Colonic mucosa (tissue), 4 donors: Measurements from ENCODE around the gene STX16. TPM values are rescaled to one million over a fixed set of nuclear protein-coding genes. Genes with fewer than 3 reads are reported as not detected.

Source experiments
- DNase-seq: peaks from one replicate; pipeline ENCODE4 v3.0.0-alpha.2; 2020
- H3K27ac ChIP-seq: fragments of 200-600 bp; one replicate; pipeline ENCODE4 v1.8.0; 2021
- H3K27me3 ChIP-seq: fragments of 200-600 bp; one replicate; pipeline ENCODE4 v1.8.0; 2021
- H3K36me3 ChIP-seq: fragments of 200-600 bp; one replicate; pipeline ENCODE4 v1.8.0; 2021
- H3K4me1 ChIP-seq: fragments of 200-600 bp; one replicate; pipeline ENCODE4 v1.8.0; 2021; ENCODE audit warnings: mild to moderate bottlenecking
- H3K4me3 ChIP-seq: fragments of 200-600 bp; one replicate; pipeline ENCODE4 v1.8.0; 2021
- H3K9ac ChIP-seq, 2 donors: one replicate each; pipeline ENCODE4 v1.7.0; 2013; ENCODE audit warnings: control low read depth in 2 of 2, low read depth in 2 of 2, low read length in 2 of 2
- H3K9me3 ChIP-seq: fragments of 200-600 bp; one replicate; pipeline ENCODE4 v1.8.0; 2021
- intact Hi-C: fragments of 100-400 bp; cut with DNase I; formaldehyde crosslinking; loops from one replicate; pipeline ENCODE4 v1.14.1; 2022
- total RNA-seq, 2 donors: library from RNA; stranded (reverse); fragmentation: NEBNext Ultra II Directional in 1 of 2; extraction: Animal tissue kit (Norgen Biotek cat#: 25700) in 1 of 2; gene quantifications; one replicate each; pipeline ENCODE4 v1.2.1, GENCODE V29; 2021
- TF ChIP-seq, protein P1 (sequence below): fragments of 200-600 bp; IDR thresholded peaks from one replicate; pipeline ENCODE4 v1.8.0; 2022; ENCODE audit warnings: antibody characterized with exemption, mild to moderate bottlenecking
- donor health status: healthy.
- donor health status: DM: no; HTN: no; CAD: no.
- donor health status: DM: no; HTN: no; CAD: no.

The STX16 gene, protein sequence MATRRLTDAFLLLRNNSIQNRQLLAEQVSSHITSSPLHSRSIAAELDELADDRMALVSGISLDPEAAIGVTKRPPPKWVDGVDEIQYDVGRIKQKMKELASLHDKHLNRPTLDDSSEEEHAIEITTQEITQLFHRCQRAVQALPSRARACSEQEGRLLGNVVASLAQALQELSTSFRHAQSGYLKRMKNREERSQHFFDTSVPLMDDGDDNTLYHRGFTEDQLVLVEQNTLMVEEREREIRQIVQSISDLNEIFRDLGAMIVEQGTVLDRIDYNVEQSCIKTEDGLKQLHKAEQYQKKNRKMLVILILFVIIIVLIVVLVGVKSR
- total RNA-seq = 10 to 100 TPM; 36.3 to 38.3 TPM

DNA sequence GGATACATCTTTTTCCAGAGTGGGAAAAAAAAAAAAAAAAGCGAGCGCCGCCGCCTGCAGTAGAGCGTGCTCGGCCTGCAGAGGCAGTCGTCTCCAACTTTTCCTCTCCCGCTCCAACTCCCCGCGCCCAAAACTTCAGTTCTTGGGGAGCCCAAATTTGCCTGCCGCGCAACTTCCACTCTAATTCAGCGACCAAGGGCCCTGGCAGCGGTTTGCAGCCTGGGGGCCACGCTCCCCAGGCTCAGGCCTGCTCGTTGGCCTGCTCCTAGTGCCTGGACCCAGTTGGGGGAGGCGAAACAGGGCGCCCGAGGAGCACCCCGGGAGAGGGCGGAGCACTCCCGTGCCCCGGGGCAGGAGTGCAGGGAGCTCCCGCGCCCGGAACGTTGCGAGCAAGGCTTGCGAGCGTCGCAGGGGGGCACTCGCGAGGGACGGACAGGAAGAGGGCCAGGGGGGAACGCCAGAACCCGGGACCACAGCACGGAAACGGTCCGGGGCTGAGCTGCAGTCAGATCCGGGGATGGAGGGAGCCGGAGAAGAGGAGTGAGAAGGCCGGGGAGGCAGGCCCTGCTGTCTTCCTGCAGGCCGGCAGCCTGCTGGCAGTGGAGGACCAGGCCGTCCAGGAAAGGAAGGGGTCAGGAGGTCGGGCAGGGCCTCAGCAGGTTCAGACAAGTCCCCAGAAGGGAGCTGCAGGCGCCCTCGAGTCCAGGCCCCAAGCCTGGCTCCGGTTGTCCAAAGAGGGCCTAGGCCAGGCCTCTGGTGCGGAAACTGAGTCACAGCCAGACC is at the start of gene STX16:
TSS of gene STX16 (plus strand) at position 508 of the 783 bp plus-strand sequence. CDS start 724 bp downstream, outside the sequence.
- H3K4me1 ChIP-seq = peaks cover 8% of the 10 kb centered on the region
- H3K36me3 ChIP-seq = no peaks in the 10 kb centered on the region
- no peaks in the 10 kb centered on the region for H3K9me3 ChIP-seq
- peak within 1 kb of the TSS; percentile 98 for H3K4me3 ChIP-seq
- no peaks in the 10 kb centered on the region for H3K27me3 ChIP-seq
- intact Hi-C loops = no loop called here
- DNase-seq = peak; percentile 93
- TF ChIP-seq, protein P1, sequence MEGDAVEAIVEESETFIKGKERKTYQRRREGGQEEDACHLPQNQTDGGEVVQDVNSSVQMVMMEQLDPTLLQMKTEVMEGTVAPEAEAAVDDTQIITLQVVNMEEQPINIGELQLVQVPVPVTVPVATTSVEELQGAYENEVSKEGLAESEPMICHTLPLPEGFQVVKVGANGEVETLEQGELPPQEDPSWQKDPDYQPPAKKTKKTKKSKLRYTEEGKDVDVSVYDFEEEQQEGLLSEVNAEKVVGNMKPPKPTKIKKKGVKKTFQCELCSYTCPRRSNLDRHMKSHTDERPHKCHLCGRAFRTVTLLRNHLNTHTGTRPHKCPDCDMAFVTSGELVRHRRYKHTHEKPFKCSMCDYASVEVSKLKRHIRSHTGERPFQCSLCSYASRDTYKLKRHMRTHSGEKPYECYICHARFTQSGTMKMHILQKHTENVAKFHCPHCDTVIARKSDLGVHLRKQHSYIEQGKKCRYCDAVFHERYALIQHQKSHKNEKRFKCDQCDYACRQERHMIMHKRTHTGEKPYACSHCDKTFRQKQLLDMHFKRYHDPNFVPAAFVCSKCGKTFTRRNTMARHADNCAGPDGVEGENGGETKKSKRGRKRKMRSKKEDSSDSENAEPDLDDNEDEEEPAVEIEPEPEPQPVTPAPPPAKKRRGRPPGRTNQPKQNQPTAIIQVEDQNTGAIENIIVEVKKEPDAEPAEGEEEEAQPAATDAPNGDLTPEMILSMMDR = peak; percentile 58
- peak within 1 kb of the TSS; percentile 85 to 100 for H3K9ac ChIP-seq
- peak within 1 kb of the TSS; percentile 98 for H3K27ac ChIP-seq

DNA sequence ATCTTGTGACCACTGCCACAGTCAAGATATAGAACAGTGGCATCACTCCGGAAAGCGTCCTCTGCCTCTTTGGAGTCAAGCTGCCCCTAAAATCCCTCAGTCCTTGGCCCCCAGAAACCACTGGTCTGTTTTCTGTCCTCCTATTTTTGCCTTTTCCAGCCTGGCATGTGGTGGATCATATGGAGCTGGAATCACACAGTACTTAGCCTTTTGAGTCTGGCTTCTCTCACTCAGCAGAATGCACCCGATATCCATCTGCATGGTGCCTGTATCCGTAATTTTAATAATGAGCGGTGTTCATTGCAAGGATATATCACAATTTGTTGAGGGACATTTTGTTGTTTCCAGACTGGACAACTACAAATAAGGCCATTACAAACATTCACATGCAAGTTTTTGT is 49.0 kb upstream of the STX16 start:
- Histone ChIP-seq H3K4me3 (no peak overlapping the region), H3K27me3 (no peaks in the 10 kb centered on the region), H3K9me3 (no peaks in the 10 kb centered on the region), H3K36me3 (no peaks in the 10 kb centered on the region), H3K9ac (no peak overlapping the region), H3K27ac (no peak overlapping the region), H3K4me1 (no peaks in the 10 kb centered on the region)
- intact Hi-C loops = no loop called here
- TF ChIP-seq, protein P1 = no peak
- DNase-seq = no peak

DNA sequence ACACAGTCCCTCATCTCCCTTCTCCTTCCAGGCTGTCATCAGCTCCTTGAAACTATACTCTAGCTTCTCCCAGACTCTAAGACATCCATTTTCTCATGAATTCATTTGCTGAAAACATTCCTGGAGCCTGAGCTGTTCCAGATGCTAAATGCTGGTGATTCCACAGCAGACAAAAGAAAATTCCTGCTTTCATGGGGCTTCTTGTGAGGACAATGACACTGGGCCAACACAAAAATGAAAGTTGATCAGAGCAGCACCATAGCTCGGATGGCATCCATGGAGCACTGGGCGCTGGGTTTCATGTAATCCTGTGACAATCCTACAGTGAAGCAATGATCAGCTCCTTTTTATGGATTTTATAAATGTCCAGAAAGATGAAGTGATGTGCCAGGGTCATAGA is 47.4 kb upstream of the STX16 start:
- no peak overlapping the region for H3K4me3 ChIP-seq
- TF ChIP-seq, protein P1 = no peak
- H3K9ac ChIP-seq = no peak overlapping the region
- no peak overlapping the region for H3K27ac ChIP-seq
- no peaks in the 10 kb centered on the region for H3K36me3 ChIP-seq
- intact Hi-C loops = no loop called here
- DNase-seq = no peak
- H3K9me3 ChIP-seq = no peaks in the 10 kb centered on the region
- no peaks in the 10 kb centered on the region for H3K4me1 ChIP-seq
- no peaks in the 10 kb centered on the region for H3K27me3 ChIP-seq

DNA sequence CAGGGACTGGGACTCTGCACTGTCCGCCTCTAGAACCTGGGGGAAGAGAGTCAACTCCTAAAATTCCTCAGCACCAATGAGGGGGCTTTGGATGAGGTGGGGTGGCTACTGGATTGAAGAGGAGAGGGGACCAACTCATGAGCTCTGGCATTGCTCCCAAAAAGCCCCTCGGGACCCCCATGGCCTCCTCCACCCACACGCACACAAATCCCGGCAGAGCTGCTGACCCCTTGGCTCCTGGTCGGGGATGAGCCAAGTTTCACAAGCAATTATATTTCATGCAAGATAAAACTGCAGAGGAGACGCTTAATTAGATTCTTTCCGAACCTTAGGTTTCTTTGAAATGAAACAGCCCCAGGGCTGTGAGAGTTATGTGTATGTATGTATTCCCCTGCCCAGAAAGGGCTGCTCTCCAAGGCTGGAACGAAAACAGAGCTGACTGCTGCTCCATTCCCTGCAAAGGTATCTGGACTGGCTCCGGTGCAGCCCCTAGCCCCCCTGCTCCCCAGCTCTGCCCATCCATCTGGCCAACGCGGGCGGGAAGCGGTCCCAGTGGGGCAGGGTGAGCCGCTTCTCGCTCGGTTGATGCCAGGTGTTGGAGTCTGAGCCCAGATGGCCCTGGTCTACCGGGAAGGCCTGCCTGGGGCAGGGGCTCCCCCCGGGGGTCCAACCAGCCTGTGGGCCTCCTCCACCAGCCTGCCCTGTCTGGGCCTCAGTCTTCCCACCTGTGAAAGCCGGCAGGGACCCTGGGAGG is 46.8 kb upstream of the STX16 start:
- no peaks in the 10 kb centered on the region for H3K4me1 ChIP-seq
- H3K9ac ChIP-seq = no peak overlapping the region
- no peak overlapping the region for H3K27ac ChIP-seq

More for the DNA sequence above, 46.8 kb upstream of the STX16 start:
- no peak for DNase-seq
- TF ChIP-seq, protein P1 = no peak
- H3K36me3 ChIP-seq = no peaks in the 10 kb centered on the region
- H3K9me3 ChIP-seq = no peaks in the 10 kb centered on the region
- no peaks in the 10 kb centered on the region for H3K27me3 ChIP-seq
- intact Hi-C loops = no loop called here
- H3K4me3 ChIP-seq = no peak overlapping the region
